Astrocyte of the hippocampus (primary cell): ENCODE results near the gene ERRFI1.
"Not testable (repeated sequence)": the region's sequence is repeated elsewhere in the genome, so short reads cannot be mapped to it uniquely, and the experiment has no call there.

Experiments used
- DNase-seq: peaks from one replicate; pipeline ENCODE4 v3.0.0; 2011; ENCODE audit warnings: low read depth, low spot score

ERRFI1 gene

GRCh38 chr1:7970246-7970645, 55.9 kb downstream of the ERRFI1 start:
- no peak for DNase-seq

GRCh38 chr1:7967651-7968050, 58.5 kb downstream of the ERRFI1 start:
- DNase-seq = no peak

GRCh38 chr1:7967196-7967595, 58.9 kb downstream of the ERRFI1 start:
- DNase-seq = no peak

- DNase-seq = no peak
Observed at GRCh38 chr1:7964476-7964875, 61.6 kb downstream of the ERRFI1 start.

- DNase-seq = not testable (repeated sequence)
Observed at GRCh38 chr1:7963841-7964240, 62.3 kb downstream of the ERRFI1 start.

GRCh38 chr1:7963378-7963730, 62.8 kb downstream of the ERRFI1 start:
- DNase-seq = not testable (repeated sequence)

- DNase-seq = no peak
Observed at GRCh38 chr1:7962636-7963377, 63.3 kb downstream of the ERRFI1 start.

- DNase-seq = no peak
Observed at GRCh38 chr1:7962014-7962335, 64.1 kb downstream of the ERRFI1 start.
